A673 (cell line): Measurements from ENCODE around the gene ZNF808. TPM values are rescaled to one million over a fixed set of nuclear protein-coding genes. Genes with fewer than 3 reads are reported as not detected.

Source experiments
- BruUV-seq: library from RNA; stranded (reverse); fragments of 400-500 nt; replicated peaks from 2 replicates; lab custom pipeline; 2021; lab: Mats Ljungman, UMichigan
- CTCF ChIA-PET: fragments of 300-600 bp; sonication (Branson Sonifier 250); formaldehyde crosslinking; loops from one replicate; lab custom pipeline; 2022; ENCODE audit warnings: antibody characterized with exemption; lab: Charles Lee
- POLR2A ChIA-PET: fragments of 300-600 bp; sonication (Branson Sonifier 250); formaldehyde crosslinking; loops from one replicate; lab custom pipeline; 2022; ENCODE audit warnings: antibody characterized with exemption; ENCODE audit not compliant: low non-redundant PET; lab: Charles Lee
- DNase-seq: peaks from one replicate; pipeline ENCODE4 v3.0.0-alpha.2; 2015; ENCODE audit warnings: low spot score
- H3K27ac ChIP-seq: fragments of 200-600 bp; sonication (generic); 2 replicates; pipeline ENCODE4 v1.5.1; 2016; ENCODE audit warnings: mixed run types, low read depth, mild to moderate bottlenecking, mixed read lengths, antibody characterized with exemption, low read length; ENCODE audit not compliant: poor library complexity, severe bottlenecking
- H3K27me3 ChIP-seq: fragments of 200-600 bp; sonication (generic); replicated peaks from 2 replicates; pipeline ENCODE4 v1.6.1; 2017; ENCODE audit warnings: mixed run types, low read depth, mild to moderate bottlenecking, mixed read lengths, antibody characterized with exemption, low read length; ENCODE audit not compliant: insufficient read depth, poor library complexity
- H3K36me3 ChIP-seq: fragments of 200-600 bp; sonication (generic); 2 replicates; pipeline ENCODE4 v1.6.1; 2016; ENCODE audit warnings: mixed run types, mild to moderate bottlenecking, mixed read lengths, antibody characterized with exemption, low read length; ENCODE audit not compliant: insufficient read depth, poor library complexity, severe bottlenecking
- H3K4me1 ChIP-seq: fragments of 200-600 bp; sonication (generic); 2 replicates; pipeline ENCODE4 v1.6.1; 2017; ENCODE audit warnings: mixed run types, mild to moderate bottlenecking, mixed read lengths, antibody characterized with exemption, low read length; ENCODE audit not compliant: insufficient read depth, poor library complexity, severe bottlenecking
- H3K4me3 ChIP-seq: fragments of 200-600 bp; sonication (generic); 2 replicates; pipeline ENCODE4 v1.5.1; 2016; ENCODE audit warnings: low read depth, mixed run types, mild to moderate bottlenecking, mixed read lengths, low read length; ENCODE audit not compliant: poor library complexity, severe bottlenecking
- H3K9me3 ChIP-seq: fragments of 200-600 bp; sonication (generic); 2 replicates; pipeline ENCODE4 v1.6.1; 2016; ENCODE audit warnings: mixed run types, low read depth, mild to moderate bottlenecking, mixed read lengths, antibody characterized with exemption, low read length; ENCODE audit not compliant: poor library complexity, severe bottlenecking
- CTCF ChIP-seq: fragments of 300-800, 200-600 bp; sonication (generic); conservative IDR thresholded peaks from 2 replicates; pipeline ENCODE4 v1.5.1; 2017; ENCODE audit warnings: low read depth, mild to moderate bottlenecking, antibody characterized with exemption, low read length, moderate library complexity, mixed read lengths
- EZH2 ChIP-seq: fragments of 200-600 bp; sonication (generic); IDR thresholded peaks from 2 replicates; pipeline ENCODE4 v1.6.1; 2017; ENCODE audit warnings: borderline replicate concordance, low read depth, mild to moderate bottlenecking, mixed read lengths, antibody characterized with exemption, low read length; ENCODE audit not compliant: poor library complexity, severe bottlenecking
- intact Hi-C: fragments of 100-400 bp; cut with micrococcal nuclease; formaldehyde crosslinking; loops from one replicate; pipeline ENCODE4 v1.10.0; 2022; ENCODE audit not compliant: unreplicated experiment
- total RNA-seq: library from RNA; stranded (reverse); gene quantifications from 2 replicates; pipeline ENCODE4 v1.2.3, GENCODE V29; 2021

Gene ZNF808
- total RNA-seq, 1 experiment from 2014 or later, result 19.1 TPM

- Histone ChIP-seq H3K4me3 (no peak overlapping the region), H3K27ac (no peak overlapping the region), H3K9me3 (peaks cover 15% of the 10 kb centered on the region), H3K36me3 (peaks cover 34% of the 10 kb centered on the region), H3K4me1 (no peaks in the 10 kb centered on the region), H3K27me3 (no peaks in the 10 kb centered on the region)
- DNase-seq, result no peak
- intact Hi-C loops, result no loop called here
- ChIA-PET CTCF (no interaction called here), POLR2A (no interaction called here)
- TF ChIP-seq EZH2 (no peak), CTCF (no peak)
- no TSS peak for BruUV-seq
Measured at GRCh38 chr19:52584736-52585440, 57.4 kb downstream of the ZNF808 start.

GRCh38 chr19:52585604-52586003 is 58.1 kb downstream of the ZNF808 start:
- no peak for DNase-seq
- no peak overlapping the region for H3K4me3 ChIP-seq
- peaks cover 27% of the 10 kb centered on the region for H3K36me3 ChIP-seq
- intact Hi-C loops, result no loop called here
- no TSS peak for BruUV-seq
- no peak overlapping the region for H3K27ac ChIP-seq
- H3K27me3 ChIP-seq, result no peaks in the 10 kb centered on the region
- TF ChIP-seq EZH2 (no peak), CTCF (no peak)
- CTCF ChIA-PET, result no interaction called here
- POLR2A ChIA-PET, result no interaction called here
- H3K4me1 ChIP-seq, result no peaks in the 10 kb centered on the region
- peaks cover 15% of the 10 kb centered on the region for H3K9me3 ChIP-seq

GRCh38 chr19:52590728-52591127 is 63.3 kb downstream of the ZNF808 start:
- POLR2A ChIA-PET, result no interaction called here

More at GRCh38 chr19:52590728-52591127, 63.3 kb downstream of the ZNF808 start:
- BruUV-seq, result no TSS peak
- Histone ChIP-seq H3K4me1 (no peaks in the 10 kb centered on the region), H3K27me3 (no peaks in the 10 kb centered on the region), H3K27ac (no peak overlapping the region), H3K9me3 (no peaks in the 10 kb centered on the region), H3K36me3 (peaks cover 4% of the 10 kb centered on the region), H3K4me3 (no peak overlapping the region)
- intact Hi-C loops, result no loop called here
- DNase-seq, result no peak
- CTCF ChIA-PET, result no interaction called here
- TF ChIP-seq CTCF (0 out of 2 replicates have a peak, but pooled peaks have one; percentile 21), EZH2 (no peak)
